Measurements from ENCODE around the gene COL1A1.

COL1A1 gene

DNA sequence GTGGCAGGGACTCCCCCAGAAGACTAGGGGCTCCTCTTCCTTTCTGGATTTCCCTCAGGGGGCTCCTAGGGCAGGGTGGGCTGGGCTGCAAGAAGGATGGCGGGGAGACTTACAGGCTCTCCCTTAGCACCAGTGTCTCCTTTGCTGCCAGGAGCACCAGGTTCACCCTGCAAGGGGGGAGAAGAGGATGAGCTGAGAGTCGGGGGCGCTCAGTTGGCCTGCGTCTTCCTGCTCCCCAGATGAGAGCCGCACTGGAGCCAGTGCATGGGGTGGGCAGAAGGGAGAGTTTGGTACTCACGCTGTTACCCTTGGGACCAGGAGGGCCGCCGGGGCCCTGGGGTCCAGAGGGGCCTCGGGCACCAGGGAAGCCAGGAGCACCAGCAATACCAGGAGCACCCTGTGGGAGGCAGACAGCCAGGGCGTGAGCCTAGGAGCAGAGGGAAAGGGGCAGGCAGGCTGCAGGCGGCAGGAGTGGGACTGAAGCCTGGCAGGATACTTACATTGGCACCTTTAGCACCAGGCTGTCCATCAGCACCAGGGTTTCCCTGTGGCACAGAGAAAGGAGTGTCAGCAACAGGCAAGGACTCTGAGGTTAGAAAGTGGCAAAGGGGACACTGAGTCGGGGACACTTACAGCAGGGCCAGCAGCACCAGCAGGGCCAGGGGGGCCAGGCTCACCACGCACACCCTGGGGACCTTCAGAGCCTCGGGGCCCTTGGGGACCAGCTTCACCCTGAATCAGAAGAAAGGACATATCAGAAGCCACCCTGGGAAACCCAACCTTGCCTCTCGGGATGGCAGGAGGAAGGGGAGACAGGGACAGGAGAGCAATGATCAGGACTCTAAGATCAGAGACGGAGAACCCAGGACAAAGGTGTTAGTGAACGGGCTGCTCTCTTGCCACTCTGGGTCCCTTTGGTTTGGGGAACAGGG is 6.2 kb downstream of the COL1A1 start:
- Histone ChIP-seq H3K36me3 (ENCODE audit: control insufficient read depth, insufficient read depth, low read length) (no peaks in the 10 kb centered on the region), H3K23ac (ENCODE audit: low read length) (no peak overlapping the region), H4K8ac (ENCODE audit: low read depth, low read length) (no peak overlapping the region), H3K18ac (ENCODE audit: low read length) (no peak overlapping the region), H3K4me3 (ENCODE audit: low read length) (no peak overlapping the region), H3K4ac (ENCODE audit: low read depth, low read length) (no peak overlapping the region), H3K79me2 (ENCODE audit: control insufficient read depth, insufficient read depth, low read length) (no peaks in the 10 kb centered on the region), H3K9ac (ENCODE audit: low read length) (no peak overlapping the region), H3K27me3 (ENCODE audit: insufficient read depth, low read length, poor library complexity) (no peaks in the 10 kb centered on the region), H2AK5ac (ENCODE audit: low read length) (no peak overlapping the region), H3K4me2 (ENCODE audit: low read length) (no peak overlapping the region), H2BK15ac (replicated peaks; ENCODE audit: low read depth) (no peak overlapping the region), H3K4me1 (ENCODE audit: control insufficient read depth, low read depth, low read length) (no peaks in the 10 kb centered on the region), H2BK5ac (ENCODE audit: low read length) (no peak overlapping the region), H3K27ac (ENCODE audit: low read depth, low read length) (no peak overlapping the region), H2BK120ac (ENCODE audit: low read depth, low read length) (no peak overlapping the region), H4K5ac (ENCODE audit: low read length) (no peak overlapping the region), H3K79me1 (ENCODE audit: low read length) (no peaks in the 10 kb centered on the region), H3K56ac (ENCODE audit: low read length) (no peak overlapping the region)
- no CpG with 5 or more reads among the region's 17 CpGs for WGBS (ENCODE audit: extremely low coverage, insufficient coverage, low lambda C conversion rate)
- no peak for DNase-seq

DNA sequence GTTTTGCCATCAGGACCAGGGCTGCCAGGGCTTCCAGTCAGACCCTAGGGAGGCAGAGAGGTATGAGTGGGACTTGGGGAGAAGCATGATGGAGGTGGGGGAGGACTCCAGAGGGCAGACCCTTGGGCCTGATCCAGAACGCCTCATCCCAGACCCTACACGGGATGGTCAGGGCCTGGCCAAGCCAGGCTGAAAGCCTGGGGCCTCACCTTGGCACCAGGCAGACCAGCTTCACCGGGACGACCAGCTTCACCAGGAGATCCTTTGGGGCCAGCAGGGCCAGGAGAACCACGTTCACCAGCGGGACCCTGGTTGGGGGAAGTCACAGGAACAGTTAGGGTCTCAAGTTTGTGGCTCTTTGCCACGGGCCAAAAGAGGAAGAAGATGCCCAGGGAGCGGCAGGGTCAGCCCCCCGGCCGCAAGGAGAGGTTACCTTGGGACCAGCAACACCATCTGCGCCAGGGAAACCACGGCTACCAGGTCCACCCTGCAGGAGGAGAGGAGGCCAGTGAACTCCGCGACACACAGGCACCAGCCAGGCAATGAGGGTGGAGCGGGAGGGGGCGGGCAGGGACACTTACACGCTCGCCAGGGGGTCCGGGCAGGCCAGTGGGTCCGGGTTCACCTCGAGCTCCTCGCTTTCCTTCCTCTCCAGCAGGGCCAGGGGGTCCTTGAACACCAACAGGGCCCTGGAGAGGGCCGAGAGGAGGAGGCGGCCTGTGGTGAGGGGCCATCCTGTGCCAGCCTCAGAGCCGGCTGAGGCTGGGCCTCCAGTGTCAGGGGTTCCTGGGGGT is 7.1 kb downstream of the COL1A1 start:
- no CpG with 5 or more reads among the region's 25 CpGs for WGBS (ENCODE audit: extremely low coverage, insufficient coverage, low lambda C conversion rate)
- Histone ChIP-seq H2BK120ac (ENCODE audit: low read depth, low read length) (no peak overlapping the region), H3K9ac (ENCODE audit: low read length) (no peak overlapping the region)

DNA sequence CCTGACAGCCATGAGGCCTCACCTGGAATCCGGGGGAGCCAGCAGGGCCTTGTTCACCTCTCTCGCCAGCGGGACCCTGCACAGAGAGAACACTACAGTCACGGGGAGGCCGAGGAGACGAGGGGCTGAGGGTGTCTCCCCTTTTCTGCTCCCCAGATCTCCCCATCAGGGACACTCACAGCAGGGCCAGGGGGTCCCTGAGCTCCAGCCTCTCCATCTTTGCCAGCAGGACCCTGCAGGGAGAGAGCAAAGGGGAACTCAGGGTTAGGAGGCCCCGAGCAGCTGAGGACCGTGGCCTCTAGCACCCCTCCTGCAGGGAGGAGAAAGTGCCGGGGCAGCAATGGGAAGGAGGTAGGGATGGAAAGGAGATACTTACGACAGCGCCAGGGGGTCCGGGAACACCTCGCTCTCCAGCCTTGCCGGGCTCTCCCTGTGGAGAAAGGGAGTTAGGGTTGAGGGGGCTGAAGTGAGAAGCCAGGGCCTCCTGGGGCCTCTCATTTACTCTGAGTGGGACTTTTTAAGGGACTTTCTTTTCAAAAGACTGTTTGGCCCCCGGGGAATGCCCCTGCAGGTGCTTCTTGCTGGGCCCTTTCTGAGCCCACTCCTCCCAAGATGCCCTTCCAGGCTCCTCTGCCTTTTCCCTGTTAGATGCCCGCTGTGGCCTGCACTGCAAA is 8.7 kb downstream of the COL1A1 start:
- H3K4me1 ChIP-seq (ENCODE audit: control insufficient read depth, low read depth, low read length), result no peaks in the 10 kb centered on the region
- H3K79me1 ChIP-seq (ENCODE audit: low read length), result no peaks in the 10 kb centered on the region
- no peak overlapping the region for H3K18ac ChIP-seq (ENCODE audit: low read length)
- no peak overlapping the region for H3K4me3 ChIP-seq (ENCODE audit: low read length)
- H3K56ac ChIP-seq (ENCODE audit: low read length), result no peak overlapping the region
- no peak overlapping the region for H2BK120ac ChIP-seq (ENCODE audit: low read depth, low read length)
- no peak for DNase-seq
- H2AK5ac ChIP-seq (ENCODE audit: low read length), result no peak overlapping the region
- H2BK15ac ChIP-seq (replicated peaks; ENCODE audit: low read depth), result no peak overlapping the region
- no peak overlapping the region for H3K9ac ChIP-seq (ENCODE audit: low read length)
- WGBS (ENCODE audit: extremely low coverage, insufficient coverage, low lambda C conversion rate), result no CpG with 5 or more reads among the region's 16 CpGs
- H3K27me3 ChIP-seq (ENCODE audit: insufficient read depth, low read length, poor library complexity), result no peaks in the 10 kb centered on the region
- H4K8ac ChIP-seq (ENCODE audit: low read depth, low read length), result no peak overlapping the region
- no peak overlapping the region for H3K4me2 ChIP-seq (ENCODE audit: low read length)
- no peak overlapping the region for H3K23ac ChIP-seq (ENCODE audit: low read length)
- no peak overlapping the region for H4K5ac ChIP-seq (ENCODE audit: low read length)
- H2BK5ac ChIP-seq (ENCODE audit: low read length), result no peak overlapping the region
- no peak overlapping the region for H3K4ac ChIP-seq (ENCODE audit: low read depth, low read length)
- H3K79me2 ChIP-seq (ENCODE audit: control insufficient read depth, insufficient read depth, low read length), result no peaks in the 10 kb centered on the region
- no peaks in the 10 kb centered on the region for H3K36me3 ChIP-seq (ENCODE audit: control insufficient read depth, insufficient read depth, low read length)
- H3K27ac ChIP-seq (ENCODE audit: low read depth, low read length), result no peak overlapping the region

More for the DNA sequence above, 7.1 kb downstream of the COL1A1 start:
- Histone ChIP-seq H3K27ac (ENCODE audit: low read depth, low read length) (no peak overlapping the region), H2AK5ac (ENCODE audit: low read length) (no peak overlapping the region), H3K4me3 (ENCODE audit: low read length) (no peak overlapping the region), H3K36me3 (ENCODE audit: control insufficient read depth, insufficient read depth, low read length) (no peaks in the 10 kb centered on the region), H3K56ac (ENCODE audit: low read length) (no peak overlapping the region), H3K23ac (ENCODE audit: low read length) (no peak overlapping the region), H2BK5ac (ENCODE audit: low read length) (no peak overlapping the region), H2BK15ac (replicated peaks; ENCODE audit: low read depth) (no peak overlapping the region), H4K8ac (ENCODE audit: low read depth, low read length) (no peak overlapping the region), H3K18ac (ENCODE audit: low read length) (no peak overlapping the region), H3K79me2 (ENCODE audit: control insufficient read depth, insufficient read depth, low read length) (no peaks in the 10 kb centered on the region), H3K4me2 (ENCODE audit: low read length) (no peak overlapping the region), H3K79me1 (ENCODE audit: low read length) (no peaks in the 10 kb centered on the region), H3K4me1 (ENCODE audit: control insufficient read depth, low read depth, low read length) (no peaks in the 10 kb centered on the region), H3K27me3 (ENCODE audit: insufficient read depth, low read length, poor library complexity) (no peaks in the 10 kb centered on the region), H4K5ac (ENCODE audit: low read length) (no peak overlapping the region), H3K4ac (ENCODE audit: low read depth, low read length) (no peak overlapping the region)
- DNase-seq, result no peak

DNA sequence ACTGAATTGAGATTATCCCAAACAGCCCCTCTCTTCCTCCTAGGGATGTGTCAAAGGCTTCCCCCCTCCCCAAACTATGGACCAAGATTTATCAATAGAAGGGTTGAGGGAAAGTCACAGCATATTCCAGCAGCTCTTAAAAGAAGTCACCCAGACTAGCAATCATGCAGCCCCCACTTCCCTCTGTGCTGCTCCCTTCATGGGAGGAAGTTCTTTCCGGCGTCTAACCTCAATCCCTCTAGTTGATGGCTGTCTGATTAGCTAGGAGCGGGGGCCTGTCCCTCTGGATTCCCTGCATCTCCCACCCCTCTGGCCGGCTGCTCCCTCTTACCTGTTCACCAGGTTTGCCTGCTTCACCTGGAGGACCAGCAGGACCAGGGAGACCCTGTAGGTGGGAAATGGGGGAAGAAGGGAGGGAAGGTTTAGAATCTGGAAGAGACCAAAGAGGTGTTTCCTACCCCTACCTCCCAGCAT is 9.2 kb downstream of the COL1A1 start:
- Histone ChIP-seq H3K27me3 (ENCODE audit: insufficient read depth, low read length, poor library complexity) (no peaks in the 10 kb centered on the region), H4K8ac (ENCODE audit: low read depth, low read length) (no peak overlapping the region), H2BK5ac (ENCODE audit: low read length) (no peak overlapping the region), H2BK120ac (ENCODE audit: low read depth, low read length) (no peak overlapping the region), H3K79me2 (ENCODE audit: control insufficient read depth, insufficient read depth, low read length) (no peaks in the 10 kb centered on the region), H3K4ac (ENCODE audit: low read depth, low read length) (no peak overlapping the region), H3K9ac (ENCODE audit: low read length) (no peak overlapping the region), H3K56ac (ENCODE audit: low read length) (no peak overlapping the region), H3K4me1 (ENCODE audit: control insufficient read depth, low read depth, low read length) (no peaks in the 10 kb centered on the region), H2AK5ac (ENCODE audit: low read length) (no peak overlapping the region), H3K4me3 (ENCODE audit: low read length) (no peak overlapping the region), H3K27ac (ENCODE audit: low read depth, low read length) (no peak overlapping the region), H2BK15ac (replicated peaks; ENCODE audit: low read depth) (no peak overlapping the region), H3K23ac (ENCODE audit: low read length) (no peak overlapping the region), H3K18ac (ENCODE audit: low read length) (no peak overlapping the region), H4K5ac (ENCODE audit: low read length) (no peak overlapping the region), H3K79me1 (ENCODE audit: low read length) (no peaks in the 10 kb centered on the region), H3K4me2 (ENCODE audit: low read length) (no peak overlapping the region), H3K36me3 (ENCODE audit: control insufficient read depth, insufficient read depth, low read length) (no peaks in the 10 kb centered on the region)
- DNase-seq, result no peak
- no CpG with 5 or more reads among the region's 4 CpGs for WGBS (ENCODE audit: extremely low coverage, insufficient coverage, low lambda C conversion rate)

DNA sequence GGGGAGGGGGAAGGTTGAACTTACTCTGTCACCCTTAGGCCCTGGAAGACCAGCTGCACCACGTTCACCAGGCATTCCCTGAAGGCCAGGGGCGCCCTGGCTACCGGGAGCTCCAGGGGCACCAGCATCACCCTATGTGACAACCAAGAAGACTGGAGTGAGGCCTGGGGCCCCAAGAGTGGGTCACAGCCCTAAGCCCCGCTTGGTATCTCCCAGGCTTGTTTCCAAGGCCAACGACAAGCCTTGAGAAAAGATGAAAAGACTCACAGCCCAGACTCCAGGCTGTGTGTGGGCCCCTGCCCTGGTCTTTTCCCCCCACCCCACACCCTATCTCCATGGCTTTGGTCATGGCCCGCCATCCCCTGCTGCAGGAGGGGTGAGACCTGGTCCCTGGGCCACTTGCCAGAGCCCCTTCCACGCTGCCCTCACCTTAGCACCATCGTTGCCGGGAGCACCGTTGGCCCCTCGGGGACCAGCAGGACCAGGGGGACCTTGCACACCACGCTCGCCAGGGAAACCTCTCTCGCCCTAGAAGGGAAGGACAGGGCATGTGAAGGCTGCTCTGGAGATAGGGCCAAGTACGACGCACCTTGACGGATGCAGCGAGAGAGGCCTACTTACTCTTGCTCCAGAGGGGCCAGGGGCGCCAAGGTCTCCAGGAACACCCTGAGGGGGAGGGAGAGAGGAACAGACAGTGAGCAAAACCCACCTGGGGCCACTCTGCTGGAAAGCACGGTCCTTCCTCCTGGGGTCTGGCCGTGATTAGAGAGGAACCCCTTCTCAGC is 9.9 kb downstream of the COL1A1 start:
- H2BK5ac ChIP-seq (ENCODE audit: low read length), result no peak overlapping the region
- no peak overlapping the region for H2BK120ac ChIP-seq (ENCODE audit: low read depth, low read length)
- no peak overlapping the region for H3K18ac ChIP-seq (ENCODE audit: low read length)
- no peak overlapping the region for H2AK5ac ChIP-seq (ENCODE audit: low read length)
- H3K36me3 ChIP-seq (ENCODE audit: control insufficient read depth, insufficient read depth, low read length), result no peaks in the 10 kb centered on the region
- DNase-seq, result no peak
- H4K5ac ChIP-seq (ENCODE audit: low read length), result no peak overlapping the region
- no peak overlapping the region for H3K27ac ChIP-seq (ENCODE audit: low read depth, low read length)
- no peaks in the 10 kb centered on the region for H3K79me1 ChIP-seq (ENCODE audit: low read length)
- no peaks in the 10 kb centered on the region for H3K27me3 ChIP-seq (ENCODE audit: insufficient read depth, low read length, poor library complexity)
- H3K4me1 ChIP-seq (ENCODE audit: control insufficient read depth, low read depth, low read length), result no peaks in the 10 kb centered on the region
- no peak overlapping the region for H3K23ac ChIP-seq (ENCODE audit: low read length)
- no peak overlapping the region for H3K4me3 ChIP-seq (ENCODE audit: low read length)
- H3K9ac ChIP-seq (ENCODE audit: low read length), result no peak overlapping the region
- no peak overlapping the region for H2BK15ac ChIP-seq (replicated peaks; ENCODE audit: low read depth)
- H4K8ac ChIP-seq (ENCODE audit: low read depth, low read length), result no peak overlapping the region
- no peak overlapping the region for H3K4ac ChIP-seq (ENCODE audit: low read depth, low read length)
- no peaks in the 10 kb centered on the region for H3K79me2 ChIP-seq (ENCODE audit: control insufficient read depth, insufficient read depth, low read length)
- WGBS (ENCODE audit: extremely low coverage, insufficient coverage, low lambda C conversion rate), result no CpG with 5 or more reads among the region's 21 CpGs
- no peak overlapping the region for H3K4me2 ChIP-seq (ENCODE audit: low read length)
- H3K56ac ChIP-seq (ENCODE audit: low read length), result no peak overlapping the region
